Middle frontal gyrus (tissue), 1 donor: Measurements from ENCODE around the gene HEBP2.

Experiments
- DNase-seq: peaks from one replicate; pipeline ENCODE4 v3.0.0-alpha.2; 2015; ENCODE audit warnings: low spot score; ENCODE audit errors: extremely low spot score

Gene HEBP2

GRCh38 chr6:138397128-138398122 lies 6.6 kb upstream of the HEBP2 start:
- DNase-seq = no peak

GRCh38 chr6:138400326-138400725 lies 3.7 kb upstream of the HEBP2 start:
- no peak for DNase-seq

DNA sequence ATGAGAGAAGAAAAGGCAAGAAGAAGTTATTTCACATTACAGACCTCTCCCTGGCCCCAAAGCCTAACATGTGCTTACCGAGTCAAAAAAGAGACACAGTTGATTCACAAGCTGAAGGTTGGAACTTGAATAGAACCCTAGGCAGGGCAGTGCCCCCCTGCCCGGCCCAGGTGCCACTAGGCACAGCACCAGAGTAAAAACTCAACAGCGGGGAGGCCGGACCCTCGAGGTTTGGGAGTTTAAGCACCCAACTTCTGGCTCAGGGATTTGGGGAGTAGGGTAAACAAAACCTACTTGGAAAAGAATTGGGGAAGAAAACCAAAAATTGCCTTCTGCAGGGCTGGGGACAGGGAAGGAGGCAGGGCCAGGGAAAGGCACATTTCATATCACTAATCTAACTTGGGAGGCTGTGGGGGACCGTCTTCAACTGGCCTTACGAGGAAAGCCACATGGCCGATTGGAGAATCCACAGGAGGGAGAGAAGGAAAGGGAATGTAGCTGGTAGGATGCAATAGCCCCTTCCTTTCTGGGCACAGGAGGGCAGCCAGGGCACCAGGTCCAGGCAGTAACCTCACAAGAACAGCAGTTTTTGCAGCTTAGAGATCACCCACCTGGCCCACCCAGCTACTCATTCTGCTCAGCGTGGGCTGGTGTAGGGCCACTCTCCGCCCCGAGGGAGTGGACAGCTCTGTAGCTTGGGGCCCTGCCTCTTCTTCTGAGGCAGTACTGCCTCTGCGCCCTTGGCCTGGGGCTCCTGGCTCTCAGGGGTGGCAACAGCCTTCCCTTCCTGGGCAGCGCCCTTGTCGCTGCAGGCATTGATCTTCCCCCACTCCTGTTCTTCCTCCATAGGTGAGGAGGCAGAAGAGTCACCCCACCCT lies 1.8 kb upstream of the HEBP2 start:
- DNase-seq = no peak

- no peak for DNase-seq
Measured at GRCh38 chr6:138402838-138403187, 1.2 kb upstream of the HEBP2 start.

DNA sequence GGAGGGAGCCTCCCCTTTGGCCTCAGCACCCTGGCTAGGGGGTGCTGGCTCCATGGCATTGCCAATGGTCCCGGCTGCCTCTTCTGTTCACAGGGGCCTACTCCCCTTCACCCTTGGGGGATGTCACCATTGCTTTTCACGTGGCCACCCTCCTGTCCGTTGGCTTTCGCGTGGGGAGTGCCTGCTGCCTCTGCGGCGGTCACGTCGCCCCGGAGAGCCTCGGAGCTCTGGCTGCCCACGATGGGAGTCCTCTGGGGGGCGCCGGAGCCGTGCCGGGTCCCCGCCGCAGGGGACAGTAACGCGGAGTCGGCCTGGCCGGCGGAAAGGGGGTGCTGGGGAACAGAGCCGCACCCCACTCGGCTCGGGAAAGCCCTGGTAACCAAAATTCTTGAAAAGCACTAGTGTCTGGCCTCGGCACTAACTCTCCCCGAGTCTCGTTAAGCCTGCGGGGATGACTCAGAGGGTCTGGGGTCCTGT lies 661 bp upstream of the HEBP2 start:
- no peak for DNase-seq

DNA sequence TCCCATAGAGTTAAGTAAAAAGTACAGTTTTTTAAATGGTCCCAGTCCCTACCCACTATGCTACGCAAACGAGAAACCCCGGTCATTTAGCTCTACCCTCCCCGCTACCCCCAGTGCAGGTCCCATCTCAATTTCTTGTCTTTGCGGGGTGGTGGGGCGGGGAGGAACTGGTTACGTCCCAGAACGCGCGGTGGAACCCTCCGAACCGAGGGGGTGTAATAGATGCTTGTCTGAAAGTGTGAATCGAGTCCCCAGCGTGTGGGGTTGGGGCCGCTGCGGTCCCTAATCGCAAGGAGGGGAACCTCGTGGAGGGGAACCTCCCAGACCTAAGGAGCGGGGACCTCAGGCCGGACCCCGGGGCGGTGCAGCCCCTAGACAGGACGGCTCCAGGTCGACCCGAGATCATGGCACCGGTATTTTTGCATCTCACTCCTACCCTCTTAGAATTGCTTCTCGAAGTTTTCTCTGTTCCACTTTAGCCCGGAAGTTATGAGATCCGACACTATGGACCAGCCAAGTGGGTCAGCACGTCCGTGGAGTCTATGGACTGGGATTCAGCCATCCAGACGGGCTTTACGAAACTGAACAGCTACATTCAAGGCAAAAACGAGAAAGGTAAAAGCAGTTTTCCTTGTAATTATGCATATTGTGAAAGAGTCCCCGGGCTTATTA lies 779 bp downstream of the HEBP2 start:
- DNase-seq = no peak

GRCh38 chr6:138405816-138406413 lies 1.9 kb downstream of the HEBP2 start:
- DNase-seq = no peak

- no peak for DNase-seq
Measured at GRCh38 chr6:138406443-138406842, 2.4 kb downstream of the HEBP2 start.

DNA sequence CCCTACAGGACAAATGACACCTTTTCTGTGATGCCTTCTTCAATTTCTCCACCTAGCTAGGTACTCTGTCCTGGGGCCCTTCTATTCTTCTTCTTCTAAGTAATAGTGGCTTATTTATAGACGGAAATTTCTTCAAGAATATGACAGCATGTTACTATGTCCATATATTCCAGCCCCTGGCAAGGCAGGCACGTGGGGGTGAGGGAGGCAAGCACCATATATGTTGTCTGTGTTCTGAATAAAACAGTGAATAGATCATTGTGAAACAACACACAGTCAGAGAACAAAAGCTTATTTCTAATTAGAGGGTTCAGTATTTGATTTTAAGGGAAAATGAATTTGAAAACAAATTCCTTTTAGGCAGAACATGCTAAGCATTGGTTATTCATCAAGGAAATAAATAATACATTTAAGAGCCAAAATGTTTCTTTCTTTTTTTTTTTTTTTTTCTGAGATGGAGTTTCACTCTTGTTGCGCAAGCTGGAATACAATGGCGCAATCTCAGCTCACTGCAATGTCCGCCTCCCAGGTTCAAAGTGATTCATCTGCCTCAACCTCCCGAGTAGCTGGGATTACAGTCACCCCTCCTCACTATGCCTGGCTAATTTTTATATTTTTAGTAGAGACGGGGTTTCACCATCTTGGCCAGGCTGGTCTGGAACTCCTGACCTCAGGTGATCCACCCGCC lies 6.2 kb downstream of the HEBP2 start:
- no peak for DNase-seq

DNA sequence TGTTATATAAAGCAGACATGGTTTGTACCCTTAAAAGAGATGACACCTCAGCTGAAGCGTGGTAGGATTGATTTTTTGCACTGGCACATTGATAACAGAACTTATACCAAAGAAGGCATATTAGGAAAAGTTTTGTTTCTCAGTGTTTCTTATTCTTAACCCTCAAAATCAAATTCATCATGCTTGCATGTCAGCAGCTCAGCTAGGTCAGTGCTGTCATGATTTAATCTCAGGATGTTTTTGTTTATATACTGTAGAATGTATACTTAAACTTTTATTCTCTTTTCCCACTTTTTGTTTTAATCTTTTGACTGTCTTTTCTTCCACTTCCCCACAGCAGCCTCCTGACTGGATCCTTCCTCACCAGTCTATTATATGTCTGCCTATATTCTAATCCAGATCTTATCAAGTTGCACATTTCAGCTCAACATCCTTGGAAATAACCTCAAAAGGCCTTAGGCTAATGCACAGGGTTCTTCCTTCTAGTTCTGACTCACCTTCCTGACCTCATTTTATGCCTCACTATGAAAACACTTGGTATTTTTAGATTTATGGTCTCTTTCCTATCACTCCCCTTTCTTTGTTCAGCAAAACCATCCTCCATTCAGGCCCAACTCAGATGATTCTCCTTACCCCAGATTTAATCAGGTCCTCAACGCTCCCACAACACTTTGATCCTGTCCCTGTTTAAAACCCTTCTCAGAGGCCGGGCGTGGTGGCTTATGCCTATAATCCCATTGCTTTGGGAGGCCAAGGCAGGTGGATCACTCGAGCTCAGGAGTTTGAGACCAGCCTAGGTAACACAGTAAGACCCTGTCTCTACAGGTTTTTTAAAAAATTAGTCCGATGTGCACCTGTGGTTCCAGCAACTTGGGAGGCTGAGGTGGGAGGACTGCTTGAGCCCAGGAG lies 7.2 kb downstream of the HEBP2 start:
- DNase-seq = no peak

DNA sequence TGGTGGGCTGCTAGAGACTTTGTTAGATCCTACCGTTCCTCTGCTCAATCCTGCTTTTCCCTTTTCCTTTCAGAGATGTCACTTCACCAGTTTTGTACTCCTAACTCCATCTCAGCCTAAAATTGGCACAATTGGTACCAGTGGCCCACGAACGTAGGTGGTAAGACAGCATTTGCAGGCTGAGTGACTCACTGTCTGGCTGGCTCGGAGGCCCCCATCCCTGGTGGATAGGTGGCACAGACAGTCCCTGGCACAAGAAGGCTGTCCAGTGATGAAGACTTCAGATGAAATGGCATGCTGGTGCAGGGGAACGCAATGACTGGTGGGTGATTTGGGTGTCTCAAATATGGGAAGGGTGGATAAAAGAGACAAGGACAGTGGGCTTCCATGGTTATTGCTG lies 11.1 kb downstream of the HEBP2 start:
- no peak for DNase-seq

GRCh38 chr6:138416206-138416605 lies 12.2 kb downstream of the HEBP2 start:
- no peak for DNase-seq

DNA sequence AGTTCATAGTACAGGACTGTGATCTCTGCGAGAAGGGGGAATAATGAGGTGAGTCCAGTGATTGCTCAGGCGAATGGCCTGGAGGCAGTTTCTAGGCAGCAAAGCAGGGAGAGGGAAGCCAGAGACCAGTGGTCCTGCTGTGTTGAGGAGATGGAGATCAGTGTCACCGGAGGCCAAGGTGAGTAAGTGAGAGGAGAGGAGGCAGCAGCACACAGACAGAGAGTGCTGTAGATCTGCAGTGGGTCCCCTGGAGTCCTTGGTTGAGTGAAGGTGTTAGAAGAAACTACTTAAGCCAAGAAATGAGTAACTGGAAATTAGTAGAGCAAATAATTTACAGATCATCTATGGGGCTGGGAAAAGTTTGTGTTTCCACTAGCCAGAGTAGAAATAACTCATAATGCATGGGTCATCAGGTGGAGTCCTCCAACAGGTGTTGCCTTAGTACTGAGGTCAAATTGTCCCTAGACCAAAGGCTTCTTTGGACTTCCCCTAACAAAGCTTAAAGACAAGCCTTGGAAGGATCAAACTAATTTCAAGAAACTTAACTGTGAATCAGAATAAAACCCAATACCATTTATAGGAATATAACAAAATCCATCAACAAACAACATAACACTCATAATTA lies 13.6 kb downstream of the HEBP2 start:
- DNase-seq = no peak

DNA sequence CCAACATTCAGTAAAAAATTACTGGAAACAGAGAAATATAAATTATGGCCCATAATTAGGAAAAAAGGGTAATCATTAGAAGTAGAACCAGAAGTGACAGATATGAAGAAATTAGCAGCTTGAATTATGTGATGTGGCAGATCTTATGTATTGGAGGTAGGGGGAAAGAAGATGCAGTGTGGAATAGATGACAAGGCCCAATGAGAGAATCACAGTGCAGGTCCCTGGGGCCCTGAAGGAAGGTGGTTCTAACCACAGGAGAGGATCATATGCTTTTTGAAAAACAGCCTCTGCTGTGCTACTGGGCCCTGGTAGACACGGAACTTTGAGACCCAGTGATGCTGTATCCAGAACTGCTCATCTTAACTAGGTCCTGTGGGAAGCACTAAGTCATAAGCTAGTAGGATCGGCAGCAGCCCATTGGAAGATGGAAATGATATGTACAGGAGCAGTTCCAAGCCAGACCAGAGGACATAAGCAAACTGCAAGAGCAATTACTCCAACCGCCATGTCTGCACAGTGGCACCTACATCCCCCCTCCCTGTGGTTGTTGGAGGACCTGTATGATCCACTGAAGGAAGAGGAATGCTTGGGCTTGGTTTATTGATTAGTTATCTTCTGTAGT lies 14.2 kb downstream of the HEBP2 start:
- DNase-seq = no peak

DNA sequence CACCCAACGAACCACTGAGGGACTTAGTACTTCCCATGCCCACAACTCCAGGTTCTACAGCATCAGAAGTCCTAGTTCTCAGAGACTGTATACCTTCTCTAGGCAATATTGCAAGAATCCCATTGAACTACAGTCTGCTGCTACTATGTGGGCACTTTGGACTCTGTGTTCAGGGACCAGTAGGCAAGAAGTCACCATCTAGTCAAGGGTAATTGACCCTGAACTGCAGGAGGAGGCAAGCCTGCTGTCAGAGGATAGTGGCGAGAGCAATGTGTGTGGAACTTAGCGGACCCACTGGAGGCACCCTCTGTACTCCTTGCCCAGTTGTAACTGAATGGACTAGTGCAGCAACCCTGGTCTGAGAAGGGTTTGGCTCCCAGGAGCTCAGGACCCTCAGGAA lies 15.7 kb downstream of the HEBP2 start:
- no peak for DNase-seq

DNA sequence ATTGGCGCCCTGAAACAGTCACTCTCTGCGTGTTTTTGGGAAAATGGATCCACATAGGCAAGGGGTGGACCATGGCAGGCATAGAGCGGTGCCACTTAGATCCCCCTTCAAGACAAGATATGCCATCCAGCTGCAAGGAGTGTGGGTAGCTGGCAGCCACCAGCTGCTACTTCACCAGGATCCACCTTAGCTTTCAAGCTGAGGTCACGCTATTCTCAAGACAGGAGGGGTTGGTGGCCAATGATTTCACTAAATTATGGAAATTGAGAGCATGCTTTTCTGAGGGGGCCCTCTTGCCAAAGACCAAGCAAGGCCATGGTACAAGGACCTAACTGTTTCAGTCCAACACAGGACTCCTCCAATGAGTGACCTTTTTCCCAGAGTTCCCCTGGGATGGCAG lies 16.3 kb downstream of the HEBP2 start:
- no peak for DNase-seq

DNA sequence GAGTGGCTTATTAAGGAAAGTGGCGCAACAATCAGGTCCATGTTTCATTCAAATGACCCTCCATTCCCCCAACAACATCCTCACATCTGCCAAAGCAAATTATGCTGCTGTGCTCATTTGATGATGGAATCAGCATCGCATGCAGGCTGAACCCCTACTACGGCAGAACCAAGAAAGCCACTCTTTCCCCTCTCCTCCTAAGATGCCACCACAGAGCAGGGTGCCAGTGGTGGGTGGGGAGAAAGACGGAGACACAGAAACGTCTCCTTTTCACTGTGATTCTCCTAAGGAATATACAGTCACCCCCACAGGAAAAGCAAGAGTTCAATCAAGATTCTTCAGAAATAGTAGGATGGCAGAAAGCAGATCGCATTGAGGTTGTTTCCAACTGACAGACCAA lies 17.1 kb downstream of the HEBP2 start:
- DNase-seq = no peak

- DNase-seq = no peak
Measured at GRCh38 chr6:138421608-138422007, 17.6 kb downstream of the HEBP2 start.

DNA sequence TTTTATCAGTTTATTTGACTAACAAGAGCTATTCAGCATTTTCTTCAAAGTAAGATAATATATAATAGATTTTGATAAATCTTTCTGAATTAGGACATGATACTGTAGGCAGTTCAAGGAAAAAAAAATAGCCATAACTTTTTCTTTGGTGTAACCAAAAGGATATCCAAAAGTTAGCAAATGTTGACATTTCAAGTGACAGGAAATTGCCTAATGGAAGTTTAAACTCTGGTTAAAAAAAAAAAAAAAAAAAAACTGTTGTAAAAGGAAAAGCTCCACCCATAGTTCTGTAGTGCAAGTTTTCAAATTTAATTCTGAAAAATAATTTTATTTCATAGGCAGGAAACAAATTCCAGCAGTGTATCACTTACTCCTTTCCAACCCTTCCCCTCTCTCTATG lies 18.8 kb downstream of the HEBP2 start:
- no peak for DNase-seq
